ENCODE data around the gene C2orf42. TPM values are rescaled to one million over a fixed set of nuclear protein-coding genes. Genes with fewer than 3 reads are reported as not detected.
"Not testable (repeated sequence)": the region's sequence is repeated elsewhere in the genome, so short reads cannot be mapped to it uniquely, and the experiment has no call there.

Gene C2orf42
- total RNA-seq, 1 donor from 2014 or later = 11.0 TPM

- DNase-seq = no peak
- Mint-ChIP-seq H3K36me3 (ENCODE audit: unreplicated experiment) (peaks cover 4% of the 10 kb centered on the region), H3K27me3 (ENCODE audit: unreplicated experiment) (no peaks in the 10 kb centered on the region), H3K9me3 (ENCODE audit: unreplicated experiment) (no peaks in the 10 kb centered on the region), H3K4me3 (ENCODE audit: unreplicated experiment) (no peak overlapping the region), H3K27ac (ENCODE audit: unreplicated experiment) (no peak overlapping the region), H3K4me1 (ENCODE audit: low read depth, unreplicated experiment) (no peaks in the 10 kb centered on the region)
- no peak for TF ChIP-seq CTCF (IDR thresholded peaks at IDR 0.05; ENCODE audit: partially characterized antibody, unreplicated experiment)
Measured at GRCh38 chr2:70199320-70199864, 8.6 kb upstream of the C2orf42 start.

GRCh38 chr2:70192516-70192915 lies 1.7 kb upstream of the C2orf42 start:
- TF ChIP-seq CTCF (IDR thresholded peaks at IDR 0.05; ENCODE audit: partially characterized antibody, unreplicated experiment) = no peak
- Mint-ChIP-seq H3K27ac (ENCODE audit: unreplicated experiment) (no peak overlapping the region), H3K27me3 (ENCODE audit: unreplicated experiment) (peaks cover 6% of the 10 kb centered on the region), H3K4me3 (ENCODE audit: unreplicated experiment) (no peak overlapping the region), H3K36me3 (ENCODE audit: unreplicated experiment) (no peaks in the 10 kb centered on the region), H3K4me1 (ENCODE audit: low read depth, unreplicated experiment) (peaks cover 2% of the 10 kb centered on the region), H3K9me3 (ENCODE audit: unreplicated experiment) (peaks cover 14% of the 10 kb centered on the region)
- no peak for DNase-seq

DNA sequence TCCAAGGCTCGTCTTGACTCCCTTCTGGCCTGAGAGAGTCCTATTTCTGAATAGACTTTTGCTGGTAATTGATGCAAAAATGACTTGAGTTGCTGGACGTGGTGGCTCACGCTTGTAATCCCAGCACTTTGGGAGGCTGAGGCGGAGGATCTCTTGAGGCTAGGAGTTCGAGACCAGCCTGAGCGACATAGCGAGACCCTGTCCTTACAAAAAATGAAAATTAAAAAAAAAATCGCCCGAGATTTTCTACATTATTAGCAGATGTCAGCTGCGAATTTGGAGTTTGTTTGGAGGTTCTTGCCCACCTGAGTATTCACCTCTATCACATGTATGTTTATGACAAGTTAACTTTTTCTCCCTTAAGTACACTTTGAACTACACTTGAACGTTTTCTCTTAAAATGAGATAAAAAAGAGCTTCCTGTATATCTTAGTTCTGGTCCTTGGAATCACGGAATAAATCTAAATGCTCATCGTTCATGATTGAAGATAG lies 471 bp upstream of the C2orf42 start:
- TF ChIP-seq CTCF (IDR thresholded peaks at IDR 0.05; ENCODE audit: partially characterized antibody, unreplicated experiment) = no peak
- peaks cover 2% of the 10 kb centered on the region for H3K4me1 Mint-ChIP-seq (ENCODE audit: low read depth, unreplicated experiment)
- no peaks in the 10 kb centered on the region for H3K36me3 Mint-ChIP-seq (ENCODE audit: unreplicated experiment)
- peak overlapping the region; percentile 98 for H3K27ac Mint-ChIP-seq (ENCODE audit: unreplicated experiment)
- peaks cover 14% of the 10 kb centered on the region for H3K9me3 Mint-ChIP-seq (ENCODE audit: unreplicated experiment)
- H3K4me3 Mint-ChIP-seq (ENCODE audit: unreplicated experiment) = peak overlapping the region; percentile 88
- H3K27me3 Mint-ChIP-seq (ENCODE audit: unreplicated experiment) = peaks cover 6% of the 10 kb centered on the region
- no peak for DNase-seq

- Mint-ChIP-seq H3K36me3 (ENCODE audit: unreplicated experiment) (no peaks in the 10 kb centered on the region), H3K9me3 (ENCODE audit: unreplicated experiment) (peaks cover 14% of the 10 kb centered on the region), H3K27me3 (ENCODE audit: unreplicated experiment) (peaks cover 6% of the 10 kb centered on the region), H3K4me1 (ENCODE audit: low read depth, unreplicated experiment) (peaks cover 2% of the 10 kb centered on the region), H3K4me3 (ENCODE audit: unreplicated experiment) (peak overlapping the region; percentile 12), H3K27ac (ENCODE audit: unreplicated experiment) (no peak overlapping the region)
- TF ChIP-seq CTCF (IDR thresholded peaks at IDR 0.05; ENCODE audit: partially characterized antibody, unreplicated experiment) = no peak
- DNase-seq = no peak
Measured at GRCh38 chr2:70188460-70188859, 2.4 kb downstream of the C2orf42 start.

DNA sequence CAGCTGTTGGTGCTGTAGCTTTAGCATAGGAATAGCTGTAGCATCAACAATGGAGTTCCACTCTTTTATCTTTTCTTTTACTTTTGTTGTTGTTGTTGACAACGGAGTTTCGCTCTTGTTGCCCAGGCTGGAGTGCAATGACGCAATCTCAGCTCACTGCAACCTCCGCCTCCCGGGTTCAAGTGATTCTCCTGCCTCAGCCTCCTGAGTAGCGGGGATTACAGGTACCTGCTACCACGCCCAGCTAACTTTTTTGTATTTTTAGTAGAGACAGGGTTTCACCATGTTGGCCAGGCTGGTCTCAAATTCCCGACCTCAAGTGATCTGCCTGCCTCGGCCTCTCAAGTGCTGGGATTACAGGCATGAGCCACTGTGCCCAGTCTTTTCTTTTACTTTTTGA lies 3.6 kb downstream of the C2orf42 start:
- not testable (repeated sequence) for DNase-seq

More for the DNA sequence above, 3.6 kb downstream of the C2orf42 start:
- H3K4me1 Mint-ChIP-seq (ENCODE audit: low read depth, unreplicated experiment); H3K4me3 Mint-ChIP-seq (ENCODE audit: unreplicated experiment); H3K27ac Mint-ChIP-seq (ENCODE audit: unreplicated experiment); H3K27me3 Mint-ChIP-seq (ENCODE audit: unreplicated experiment); H3K36me3 Mint-ChIP-seq (ENCODE audit: unreplicated experiment): not testable (repeated sequence)
- peaks cover 13% of the 10 kb centered on the region for H3K9me3 Mint-ChIP-seq (ENCODE audit: unreplicated experiment)
